HepG2 (cell line): Measurements from ENCODE around the gene HAS3. TPM values are rescaled to one million over a fixed set of nuclear protein-coding genes. Genes with fewer than 3 reads are reported as not detected.

Experiments used
- ATAC-seq: fragments of 200-7000 bp; cut with Tn5 transposase; 3 replicates; pipeline ENCODE4 v1.9.1; 2020; ENCODE audit warnings: mild to moderate bottlenecking, moderate library complexity
- BruUV-seq: library from RNA; stranded (reverse); fragments of 400-500 nt; replicated peaks from 2 replicates; lab custom pipeline; 2021; lab: Mats Ljungman, UMichigan
- CTCF ChIA-PET: fragments of 300-600 bp; formaldehyde crosslinking; extraction: SDS; loops from one replicate; lab custom pipeline; 2021; ENCODE audit warnings: low total read pairs, inconsistent platforms, low intra/inter-chr PET ratio; lab: Yijun Ruan, JAX
- POLR2A ChIA-PET: fragments of 350-600 bp; sonication (Branson Sonifier 250); formaldehyde crosslinking; loops from one replicate; lab custom pipeline; 2020; ENCODE audit warnings: antibody characterized with exemption, inconsistent platforms; lab: Yijun Ruan, JAX
- DNase-seq: peaks from one replicate; pipeline ENCODE4 v3.0.0-alpha.2; 2015; ENCODE audit warnings: low spot score
- FAIRE-seq: peaks from 3 replicates; lab custom pipeline; 2011; peaks lifted over from hg19 to GRCh38; lab: Jason Lieb, UNC
- H2AFZ ChIP-seq: one replicate; pipeline ENCODE4 v1.6.1; 2011; ENCODE audit warnings: low read length, inconsistent platforms
- H3K27ac ChIP-seq: fragments of 300-600 bp; 3 replicates; pipeline ENCODE4 v1.8.0; 2011; ENCODE audit warnings: mixed run types, mild to moderate bottlenecking, mixed read lengths, low read length, inconsistent platforms; ENCODE audit not compliant: insufficient read depth; ENCODE audit errors: extremely low read length
- H3K27me3 ChIP-seq, 2 experiments: fragments of 200-600 bp in 1 of 2; 2 replicates in 1 of 2; 3 replicates in 1 of 2; pipeline versions ENCODE4 v1.6.0 to v1.8.0; 2011; ENCODE audit warnings: low read length in 2 of 2, mild to moderate bottlenecking in 2 of 2, moderate library complexity in 2 of 2, inconsistent platforms in 1 of 2; ENCODE audit not compliant: insufficient read depth in 2 of 2, control insufficient read depth in 1 of 2
- H3K36me3 ChIP-seq, 2 experiments: fragments of 200-600 bp in 1 of 2; replicated peaks in 1 of 2; 2 replicates in 1 of 2; 3 replicates in 1 of 2; pipeline versions ENCODE4 v1.5.1 to v1.8.0; 2011; ENCODE audit warnings: low read length in 2 of 2, inconsistent platforms in 1 of 2; ENCODE audit not compliant: insufficient read depth in 2 of 2, control insufficient read depth in 1 of 2
- H3K4me1 ChIP-seq: 2 replicates; pipeline ENCODE4 v1.5.1; 2012; ENCODE audit warnings: low read length, inconsistent platforms; ENCODE audit not compliant: insufficient read depth
- H3K4me2 ChIP-seq: 2 replicates; pipeline ENCODE4 v1.6.0; 2011; ENCODE audit warnings: low read depth, low read length, inconsistent platforms
- H3K4me3 ChIP-seq, 3 experiments: fragments of 200-600 bp in 1 of 3; sonication (generic), shearing (Covaris generic) in 1 of 3; replicated peaks in 1 of 3; 2 replicates each; pipeline ENCODE4 v1.5.1; 2011 to 2016; ENCODE audit warnings: low read length in 3 of 3, inconsistent platforms in 2 of 3, low read depth in 2 of 3, mild to moderate bottlenecking in 2 of 3, control low read depth in 1 of 3, mixed read lengths in 1 of 3; ENCODE audit not compliant: insufficient read depth in 1 of 3
- H3K79me2 ChIP-seq: one replicate; pipeline ENCODE4 v1.6.1; 2011; ENCODE audit warnings: low read length, inconsistent platforms; ENCODE audit not compliant: insufficient read depth
- H3K9ac ChIP-seq: 2 replicates; pipeline ENCODE4 v1.6.0; 2011; ENCODE audit warnings: mild to moderate bottlenecking, low read depth, low read length, inconsistent platforms; ENCODE audit not compliant: insufficient read depth
- H3K9me3 ChIP-seq: 2 replicates; pipeline ENCODE4 v1.5.1; 2012; ENCODE audit warnings: mild to moderate bottlenecking, low read length
- H4K20me1 ChIP-seq: 2 replicates; pipeline ENCODE4 v1.6.0; 2011; ENCODE audit warnings: inconsistent platforms, mild to moderate bottlenecking, low read length, moderate library complexity; ENCODE audit not compliant: insufficient read depth
- CERS6 ChIP-seq: sonication (generic); formaldehyde crosslinking; IDR thresholded peaks from 2 replicates; pipeline ENCODE4 v1.5.0; 2020; ENCODE audit warnings: missing genetic modification reagents
- DPF2 ChIP-seq: sonication (generic); formaldehyde crosslinking; IDR thresholded peaks from 2 replicates; pipeline ENCODE4 v1.4.0; 2020; ENCODE audit warnings: mild to moderate bottlenecking, low read depth, missing genetic modification reagents, borderline replicate concordance
- EEA1 ChIP-seq: sonication (generic); formaldehyde crosslinking; IDR thresholded peaks from 2 replicates; pipeline ENCODE4 v1.5.1; 2020; ENCODE audit warnings: mild to moderate bottlenecking, missing genetic modification reagents, borderline replicate concordance
- SAP130 ChIP-seq: IDR thresholded peaks from 2 replicates; pipeline ENCODE4 v1.6.1; 2016; ENCODE audit warnings: low read depth
- ZKSCAN1 ChIP-seq: fragments of 150-350 bp; IDR thresholded peaks from 2 replicates; pipeline ENCODE4 v1.6.1; 2014; ENCODE audit warnings: low read length
- ZNF367 ChIP-seq: sonication (generic); formaldehyde crosslinking; IDR thresholded peaks from 2 replicates; pipeline ENCODE4 v1.4.0; 2020; ENCODE audit warnings: missing genetic modification reagents, borderline replicate concordance
- ZNF431 ChIP-seq: sonication (generic); formaldehyde crosslinking; IDR thresholded peaks from 2 replicates; pipeline ENCODE4 v1.9.0; 2022; ENCODE audit warnings: missing genetic modification reagents, low read depth, mild to moderate bottlenecking, borderline replicate concordance
- ZNF768 ChIP-seq: sonication (generic); formaldehyde crosslinking; IDR thresholded peaks from 2 replicates; pipeline ENCODE4 v1.4.0; 2020; ENCODE audit warnings: missing genetic modification reagents
- WGBS: methylation state at CpG from one replicate; pipeline ENCODE4 v1.1.6; 2017; ENCODE audit warnings: low lambda C conversion rate; 5-methylcytosine and 5-hydroxymethylcytosine counted together
- in situ Hi-C: cut with HindIII; loops from 2 replicates; pipeline ENCODE4 v1.10.0; 2017; ENCODE audit warnings: low pct_unique_long_range_greater_than_20kb; ENCODE audit not compliant: extremely low pct_ligation_motif_present
- intact Hi-C: fragments of 100-400 bp; cut with micrococcal nuclease; formaldehyde crosslinking; loops from one replicate; pipeline ENCODE4 v1.10.0; 2022; ENCODE audit not compliant: unreplicated experiment
- polyA plus RNA-seq, 8 experiments: library from polyadenylated mRNA; depleted of rRNA in 3 of 8; stranded (reverse) in 7 of 8; unstranded in 1 of 8; fragments of >200 nt; fragmentation: Illumina TruSeq in 4 of 8; extraction: Trizol in 4 of 8; gene quantifications; 2 replicates each; pipeline versions ENCODE4 v1.2.1 to v1.2.3, GENCODE V29; 2011 to 2016; ENCODE audit warnings: low read depth in 4 of 8, missing spikeins in 1 of 8, mixed read lengths in 1 of 8; ENCODE audit not compliant: insufficient read depth in 1 of 8
- total RNA-seq, 5 experiments: library from RNA; depleted of rRNA; stranded (reverse); fragments of >200 nt; fragmentation: Illumina TruSeq; extraction: Trizol; gene quantifications; 2 replicates each; pipeline ENCODE4 v1.2.3, GENCODE V29; 2016; ENCODE audit warnings: low read depth in 1 of 5

The HAS3 gene
- total and polyA plus RNA-seq, 2 of the 13 experiments (the other 11 are each of a cell fraction or from before 2014, with no cell fraction given), result 0.04 to 0.30 TPM

DNA sequence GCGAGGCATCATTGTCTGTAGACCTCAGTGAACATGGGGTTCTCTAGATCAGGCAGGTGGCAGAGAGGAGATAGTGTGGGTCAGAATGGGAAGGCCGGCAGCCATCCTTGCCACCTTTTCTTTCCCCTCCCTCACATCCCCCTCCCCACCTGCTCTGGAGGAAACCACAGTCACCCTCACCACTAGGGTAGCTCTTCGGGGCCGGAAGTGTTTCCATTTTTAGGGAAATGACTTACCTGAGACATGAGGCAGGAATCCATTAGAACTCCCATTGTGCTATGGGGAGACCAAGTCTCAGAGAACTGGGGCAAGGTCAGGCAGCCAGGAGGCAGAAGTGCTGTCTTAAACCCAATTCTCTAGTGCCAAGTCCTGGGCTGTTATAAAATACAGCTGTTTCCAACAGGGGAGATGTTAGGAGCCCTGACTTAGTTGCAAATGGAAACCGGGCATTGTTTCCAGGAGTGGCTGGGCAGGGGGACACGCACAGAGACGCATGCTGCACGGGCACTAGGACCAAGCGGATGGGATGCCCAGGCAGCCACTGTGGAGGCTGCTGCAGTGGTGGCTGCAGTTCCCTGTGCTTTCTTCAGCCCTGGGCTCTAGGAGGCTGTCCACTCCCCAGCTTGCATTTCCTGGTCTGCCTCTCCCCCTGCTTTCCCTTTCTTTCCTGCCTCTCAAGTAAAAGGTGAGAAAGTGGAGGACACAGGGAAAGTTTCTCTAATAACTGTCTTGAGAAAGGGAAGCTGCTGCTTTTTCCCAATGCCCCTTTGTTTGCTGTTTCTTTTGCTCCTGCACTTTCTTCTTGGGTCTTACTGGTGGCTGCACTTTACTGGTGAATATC, 2.8 kb downstream of the HAS3 start:
- DNase-seq, result no peak
- H3K27me3 ChIP-seq, result peaks cover 2 to 14% of the 10 kb centered on the region in 2 experiments; a peak in 4 of 5 replicates
- no peak for FAIRE-seq
- ChIA-PET CTCF (no interaction called here), POLR2A (no interaction called here)
- H4K20me1 ChIP-seq, result no peaks in the 10 kb centered on the region
- WGBS, result 79% methylated on average over 9 of the region's 9 CpGs
- no peak overlapping the region for H3K27ac ChIP-seq
- no TSS peak for BruUV-seq
- no peak overlapping the region for H2AFZ ChIP-seq
- no peak for ATAC-seq
- H3K4me1 ChIP-seq, result peaks cover 14% of the 10 kb centered on the region
- no peak overlapping the region for H3K4me2 ChIP-seq
- no peak overlapping the region for H3K9ac ChIP-seq
- 0 out of 2 replicates have a peak, but pooled peaks have one; percentile 36 for TF ChIP-seq ZNF768 (CRISPR knock-in tag)
- no peak for TF ChIP-seq DPF2 (CRISPR knock-in tag)
- H3K79me2 ChIP-seq, result no peaks in the 10 kb centered on the region
- intact Hi-C loops, result loop anchor here (10.0 kb wide), 1 partner anchor 113 kb away; no protein-coding TSS in a partner anchor
- in situ Hi-C loops, result loop anchor here (10.0 to 25.0 kb wide), 2 partner anchors 113 to 396 kb away; no protein-coding TSS in a partner anchor
- no peak overlapping the region for H3K4me3 ChIP-seq
- H3K36me3 ChIP-seq, result no peaks in the 10 kb centered on the region
- no peaks in the 10 kb centered on the region for H3K9me3 ChIP-seq

DNA sequence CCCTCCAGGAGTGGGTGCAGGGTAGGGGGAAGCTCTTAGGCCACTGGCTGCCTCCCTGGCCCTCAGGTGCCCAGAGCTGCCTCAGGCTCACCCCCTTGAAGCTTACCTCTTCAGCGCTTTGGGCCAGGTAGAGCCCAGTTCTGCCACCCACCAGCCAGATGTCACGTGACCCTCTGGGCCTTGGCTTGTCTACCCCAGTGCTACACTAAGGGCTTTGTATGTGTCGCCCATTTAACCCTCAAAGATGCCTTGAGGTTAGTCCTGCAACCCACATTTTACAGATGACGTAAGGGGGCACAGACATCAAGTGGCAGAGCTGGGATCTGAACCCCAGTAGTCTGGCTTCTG, 3.4 kb downstream of the HAS3 start:
- intact Hi-C loops, result loop anchor here (10.0 kb wide), 1 partner anchor 114 kb away; no protein-coding TSS in a partner anchor
- Histone ChIP-seq H3K9me3 (no peaks in the 10 kb centered on the region), H3K27ac (no peak overlapping the region), H4K20me1 (no peaks in the 10 kb centered on the region)
- no peak for ATAC-seq
- no peak for TF ChIP-seq CERS6 (CRISPR knock-in tag)
- TF ChIP-seq ZKSCAN1, result no peak
- no peak for TF ChIP-seq EEA1
- TF ChIP-seq ZNF431, result no peak
- no peak for TF ChIP-seq SAP130 (CRISPR knock-in tag)
- no peak for TF ChIP-seq ZNF367 (CRISPR knock-in tag)
- TF ChIP-seq, all 625 proteins: peak for 0
- FAIRE-seq (no peak), DNase-seq (no peak)
- ChIA-PET CTCF (no interaction called here), POLR2A (no interaction called here)
- no peak overlapping the region for H2AFZ ChIP-seq
- no TSS peak for BruUV-seq
- H3K4me2 ChIP-seq, result no peak overlapping the region
- peaks cover 0 to 11% of the 10 kb centered on the region in 2 experiments; a peak in 4 of 5 replicates for H3K27me3 ChIP-seq
- no peaks in the 10 kb centered on the region for H3K36me3 ChIP-seq
- no peak overlapping the region for H3K4me3 ChIP-seq
- in situ Hi-C loops, result loop anchor here (10.0 to 25.0 kb wide), 2 partner anchors 114 to 397 kb away; no protein-coding TSS in a partner anchor
- no peak overlapping the region for H3K9ac ChIP-seq
- H3K4me1 ChIP-seq, result peaks cover 14% of the 10 kb centered on the region
- no peaks in the 10 kb centered on the region for H3K79me2 ChIP-seq
- WGBS, result 84% methylated on average over 4 of the region's 4 CpGs
